SK-N-SH (cell line): Measurements from ENCODE around the gene PIEZO2. TPM values are rescaled to one million over a fixed set of nuclear protein-coding genes. Genes with fewer than 3 reads are reported as not detected.

Experiments
- CTCF ChIA-PET: fragments of 300-600, 350-600 bp; formaldehyde crosslinking; extraction: SDS; loops from one replicate; lab custom pipeline; 2021; lab: Yijun Ruan, JAX
- POLR2A ChIA-PET: fragments of 350-600 bp; sonication (Branson Sonifier 250); formaldehyde crosslinking; extraction: SDS; loops from one replicate; lab custom pipeline; 2020; ENCODE audit warnings: antibody characterized with exemption, inconsistent platforms; lab: Yijun Ruan, JAX
- DNase-seq: peaks from one replicate; pipeline ENCODE4 v3.0.0; 2012
- H2AFZ ChIP-seq: fragments of 200-600 bp; sonication (generic); 2 replicates; pipeline ENCODE4 v1.8.1; 2016; ENCODE audit warnings: antibody characterized with exemption, mild to moderate bottlenecking, low read depth
- H3F3A ChIP-seq: fragments of 200-600 bp; sonication (generic); replicated peaks from 2 replicates; pipeline ENCODE3; 2016; ENCODE audit warnings: antibody characterized with exemption, mild to moderate bottlenecking; ENCODE audit not compliant: insufficient read depth
- H3K27ac ChIP-seq, 2 experiments: fragments of 200-500 bp in 1 of 2; fragments of 200-600 bp in 1 of 2; sonication (Bioruptor generic) in 1 of 2; sonication (generic), shearing (Covaris generic) in 1 of 2; 2 replicates each; pipeline versions ENCODE4 v1.5.1 to v1.6.1; 2014 to 2016; ENCODE audit warnings: low read depth in 2 of 2, inconsistent platforms in 1 of 2, low read length in 1 of 2, mild to moderate bottlenecking in 1 of 2, mixed read lengths in 1 of 2
- H3K27me3 ChIP-seq: fragments of 200-600 bp; sonication (generic), shearing (Covaris generic); 2 replicates; pipeline ENCODE4 v1.6.1; 2016; ENCODE audit warnings: mixed run types; ENCODE audit not compliant: insufficient read depth
- H3K36me3 ChIP-seq, 2 experiments: fragments of 200-500 bp in 1 of 2; fragments of 200-600 bp in 1 of 2; sonication (Bioruptor generic) in 1 of 2; sonication (generic) in 1 of 2; replicated peaks in 1 of 2; 2 replicates each; pipeline versions ENCODE3 to v1.5.1; 2014 to 2016; ENCODE audit warnings: low read length in 1 of 2, mild to moderate bottlenecking in 1 of 2; ENCODE audit not compliant: insufficient read depth in 2 of 2, control insufficient read depth in 1 of 2
- H3K4me1 ChIP-seq, 2 experiments: fragments of 200-500 bp in 1 of 2; fragments of 200-600 bp in 1 of 2; sonication (Bioruptor generic) in 1 of 2; sonication (generic), shearing (Covaris generic) in 1 of 2; 2 replicates each; pipeline versions ENCODE4 v1.5.1 to v1.6.1; 2014 to 2016; ENCODE audit warnings: low read depth in 1 of 2, low read length in 1 of 2, mixed run types in 1 of 2; ENCODE audit not compliant: insufficient read depth in 2 of 2, control insufficient read depth in 1 of 2
- H3K4me2 ChIP-seq: fragments of 200-600 bp; sonication (generic), shearing (Covaris generic); 2 replicates; pipeline ENCODE4 v1.6.1; 2017; ENCODE audit warnings: mixed run types
- H3K4me3 ChIP-seq, 2 experiments: fragments of 200-500 bp in 1 of 2; fragments of 200-600 bp in 1 of 2; sonication (Bioruptor generic) in 1 of 2; sonication (generic), shearing (Covaris generic) in 1 of 2; 2 replicates each; pipeline versions ENCODE4 v1.5.1 to v1.8.1; 2014 to 2016; ENCODE audit warnings: low read depth in 2 of 2, inconsistent platforms in 1 of 2, low read length in 1 of 2, mild to moderate bottlenecking in 1 of 2, mixed read lengths in 1 of 2, moderate library complexity in 1 of 2
- H3K79me2 ChIP-seq: fragments of 200-600 bp; sonication (generic); 2 replicates; pipeline ENCODE4 v1.8.1; 2017; ENCODE audit warnings: mild to moderate bottlenecking; ENCODE audit not compliant: insufficient read depth
- H3K9ac ChIP-seq: fragments of 200-600 bp; sonication (generic); 2 replicates; pipeline ENCODE4 v1.6.1; 2017; ENCODE audit warnings: mixed run types
- H3K9me2 ChIP-seq: fragments of 200-600 bp; sonication (generic); 2 replicates; pipeline ENCODE4 v1.6.1; 2017; ENCODE audit warnings: mixed run types
- H3K9me3 ChIP-seq: fragments of 200-600 bp; sonication (generic); 2 replicates; pipeline ENCODE4 v1.6.1; 2017; ENCODE audit warnings: mixed run types, mild to moderate bottlenecking, moderate library complexity
- H4K20me1 ChIP-seq: fragments of 200-600 bp; sonication (generic); 2 replicates; pipeline ENCODE4 v1.6.1; 2017; ENCODE audit warnings: mild to moderate bottlenecking, mixed run types; ENCODE audit not compliant: insufficient read depth
- FOSL2 ChIP-seq: IDR thresholded peaks from 2 replicates; pipeline ENCODE4 v1.4.0; 2012; ENCODE audit warnings: low read depth, mild to moderate bottlenecking, moderate library complexity, borderline replicate concordance
- FOXM1 ChIP-seq: IDR thresholded peaks from 2 replicates; pipeline ENCODE4 v1.4.0; 2012; ENCODE audit warnings: low read depth, mild to moderate bottlenecking
- JUND ChIP-seq: IDR thresholded peaks from 2 replicates; pipeline ENCODE4 v1.4.0; 2012
- SMC3 ChIP-seq: IDR thresholded peaks from 2 replicates; pipeline ENCODE4 v1.6.1; 2012; ENCODE audit warnings: low read depth, low read length, improper control_type of control experiment
- WGBS: methylation state at CpG from one replicate; pipeline ENCODE4 v1.1.6; 2017; ENCODE audit warnings: low lambda C conversion rate; 5-methylcytosine and 5-hydroxymethylcytosine counted together
- polyA plus RNA-seq, 3 experiments: library from polyadenylated mRNA; depleted of rRNA; stranded (reverse); fragments of >200 nt; gene quantifications; 2 replicates each; pipeline ENCODE4 v1.2.3, GENCODE V29; 2012
- TF ChIP-seq, protein P1 (sequence below): IDR thresholded peaks from 2 replicates; pipeline ENCODE4 v1.4.0; 2012; ENCODE audit warnings: low read depth, borderline replicate concordance
- TF ChIP-seq, protein P2 (sequence below): IDR thresholded peaks from 2 replicates; pipeline ENCODE4 v1.4.0; 2012; ENCODE audit warnings: low read depth

The PIEZO2 gene
- polyA plus RNA-seq, 1 of the 3 experiments (the other 2 are of a cell fraction): not detected

DNA sequence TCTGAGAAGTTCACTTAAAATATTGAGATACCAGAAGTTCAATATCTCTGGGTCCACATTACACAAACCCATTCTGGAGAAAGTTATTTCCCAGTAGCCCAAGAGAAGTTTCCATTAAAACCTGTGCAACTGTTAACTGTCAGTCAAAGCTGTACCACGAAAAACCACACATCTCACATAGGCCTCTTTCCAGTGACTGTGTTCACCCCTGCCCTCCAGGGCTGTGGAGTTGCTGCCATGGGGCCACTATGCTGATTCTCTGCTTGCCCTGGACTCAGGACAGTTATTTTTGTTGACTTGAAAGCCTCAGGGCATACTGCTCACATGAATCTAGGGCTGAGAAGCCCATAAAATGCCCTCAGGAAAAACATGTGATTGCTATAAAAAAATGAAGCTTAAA, 153.8 kb downstream of the PIEZO2 start:
- DNase-seq: no peak
- H3K79me2 ChIP-seq: no peaks in the 10 kb centered on the region
- POLR2A ChIA-PET: no interaction called here

DNA sequence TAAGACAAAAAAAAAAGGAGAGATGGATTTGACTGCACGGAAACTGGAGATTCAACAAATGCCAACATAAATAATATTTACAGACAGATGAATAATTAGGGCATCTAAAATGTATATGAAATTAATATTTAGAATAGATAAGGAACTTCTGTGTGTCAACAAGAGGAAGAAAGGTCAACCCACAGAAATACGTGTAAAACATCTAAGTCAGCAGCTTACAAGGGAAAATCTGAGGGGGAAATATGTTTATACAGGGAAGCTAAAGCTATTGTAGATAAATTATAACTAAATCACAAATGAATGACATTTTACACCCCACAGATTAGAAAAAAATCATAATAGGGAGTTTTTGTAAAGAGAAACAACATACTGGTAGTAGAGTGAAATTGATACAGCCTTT, 159.9 kb downstream of the PIEZO2 start:
- no peak overlapping the region for H3K4me2 ChIP-seq
- H3K9ac ChIP-seq: no peak overlapping the region

More for the DNA sequence above, 153.8 kb downstream of the PIEZO2 start:
- Histone ChIP-seq H3K36me3 (no peaks in the 10 kb centered on the region), H3K9me2 (no peaks in the 10 kb centered on the region), H3K9ac (no peak overlapping the region), H3K4me1 (no peaks in the 10 kb centered on the region), H3F3A (no peaks in the 10 kb centered on the region), H4K20me1 (no peaks in the 10 kb centered on the region), H3K9me3 (no peaks in the 10 kb centered on the region), H3K27me3 (no peaks in the 10 kb centered on the region), H2AFZ (no peak overlapping the region), H3K4me3 (no peak overlapping the region), H3K4me2 (no peak overlapping the region), H3K27ac (no peak overlapping the region)
- CTCF ChIA-PET: no interaction called here
- 0% methylated on average over 1 of the region's 1 CpG for WGBS
- no peak for TF ChIP-seq JUND
- TF ChIP-seq FOSL2: no peak
- no peak for TF ChIP-seq SMC3
- TF ChIP-seq, all 33 proteins: peak for 0

DNA sequence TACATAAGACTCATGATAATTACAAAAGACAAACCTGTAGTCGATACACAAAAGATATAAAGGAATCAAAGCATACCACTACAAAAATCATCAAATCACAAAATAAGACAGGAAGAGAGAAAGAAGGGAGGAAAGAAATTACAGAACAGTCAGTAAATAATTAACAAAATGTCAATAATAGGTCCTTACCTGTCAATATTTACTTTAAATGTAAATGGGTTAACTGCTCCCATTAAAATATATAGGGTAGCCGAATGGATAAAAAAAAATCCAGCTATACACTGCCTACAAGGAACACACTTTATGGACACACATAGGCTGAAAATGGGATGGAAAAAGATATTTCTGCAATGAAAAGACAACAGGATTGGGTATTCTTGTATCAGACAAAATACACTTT, 163.7 kb downstream of the PIEZO2 start:
- Histone ChIP-seq H3K4me2 (no peak overlapping the region), H3K9me2 (no peaks in the 10 kb centered on the region), H3K36me3 (no peaks in the 10 kb centered on the region), H3K9me3 (no peaks in the 10 kb centered on the region), H3K9ac (no peak overlapping the region), H3K27me3 (no peaks in the 10 kb centered on the region), H3K27ac (no peak overlapping the region), H2AFZ (no peak overlapping the region), H3K4me3 (no peak overlapping the region), H3K4me1 (no peaks in the 10 kb centered on the region), H4K20me1 (no peaks in the 10 kb centered on the region), H3F3A (no peaks in the 10 kb centered on the region), H3K79me2 (no peaks in the 10 kb centered on the region)
- WGBS: 0% methylated on average over 2 of the region's 2 CpGs
- ChIA-PET CTCF (no interaction called here), POLR2A (no interaction called here)
- DNase-seq: no peak
- no peak for TF ChIP-seq FOSL2
- no peak for TF ChIP-seq FOXM1
- TF ChIP-seq, protein P1, sequence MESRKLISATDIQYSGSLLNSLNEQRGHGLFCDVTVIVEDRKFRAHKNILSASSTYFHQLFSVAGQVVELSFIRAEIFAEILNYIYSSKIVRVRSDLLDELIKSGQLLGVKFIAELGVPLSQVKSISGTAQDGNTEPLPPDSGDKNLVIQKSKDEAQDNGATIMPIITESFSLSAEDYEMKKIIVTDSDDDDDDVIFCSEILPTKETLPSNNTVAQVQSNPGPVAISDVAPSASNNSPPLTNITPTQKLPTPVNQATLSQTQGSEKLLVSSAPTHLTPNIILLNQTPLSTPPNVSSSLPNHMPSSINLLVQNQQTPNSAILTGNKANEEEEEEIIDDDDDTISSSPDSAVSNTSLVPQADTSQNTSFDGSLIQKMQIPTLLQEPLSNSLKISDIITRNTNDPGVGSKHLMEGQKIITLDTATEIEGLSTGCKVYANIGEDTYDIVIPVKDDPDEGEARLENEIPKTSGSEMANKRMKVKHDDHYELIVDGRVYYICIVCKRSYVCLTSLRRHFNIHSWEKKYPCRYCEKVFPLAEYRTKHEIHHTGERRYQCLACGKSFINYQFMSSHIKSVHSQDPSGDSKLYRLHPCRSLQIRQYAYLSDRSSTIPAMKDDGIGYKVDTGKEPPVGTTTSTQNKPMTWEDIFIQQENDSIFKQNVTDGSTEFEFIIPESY: no peak

More for the DNA sequence above, 159.9 kb downstream of the PIEZO2 start:
- Histone ChIP-seq H3F3A (no peaks in the 10 kb centered on the region), H3K4me3 (no peak overlapping the region), H2AFZ (no peak overlapping the region), H3K27ac (no peak overlapping the region), H3K79me2 (no peaks in the 10 kb centered on the region), H3K4me1 (no peaks in the 10 kb centered on the region), H3K36me3 (no peaks in the 10 kb centered on the region), H3K27me3 (no peaks in the 10 kb centered on the region), H3K9me2 (no peaks in the 10 kb centered on the region), H4K20me1 (no peaks in the 10 kb centered on the region), H3K9me3 (no peaks in the 10 kb centered on the region)
- 4% methylated on average over 2 of the region's 2 CpGs for WGBS
- DNase-seq: no peak
- TF ChIP-seq FOSL2: no peak
- TF ChIP-seq, protein P2, sequence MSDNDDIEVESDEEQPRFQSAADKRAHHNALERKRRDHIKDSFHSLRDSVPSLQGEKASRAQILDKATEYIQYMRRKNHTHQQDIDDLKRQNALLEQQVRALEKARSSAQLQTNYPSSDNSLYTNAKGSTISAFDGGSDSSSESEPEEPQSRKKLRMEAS: no peak
- CTCF ChIA-PET: interaction anchor here (1.2 kb wide), 1 partner anchor 28 kb away, joined by 3 read pairs; no protein-coding TSS in a partner anchor
- POLR2A ChIA-PET: no interaction called here
